ENCODE results near the gene GSK3B. TPM values are rescaled to one million over a fixed set of nuclear protein-coding genes. Genes with fewer than 3 reads are reported as not detected.

The GSK3B gene
- total RNA-seq (2022; extraction: Qiagen RNA extraction), result 22.3 to 26.4 TPM (median 24.6 TPM) in 5 replicates

GRCh38 chr3:120093911-120094775 lies at the start of gene GSK3B:
Gene GSK3B (minus strand): TSS chr3:120094447. CDS start chr3:120093434, 1,013 bp downstream.

GRCh38 chr3:119781330-119782198 lies 312.7 kb downstream of the GSK3B start, which contains the start of gene NR1I2:
Gene NR1I2 (plus strand): TSS chr3:119782101.

Other genes with a start within 250 kb of the GSK3B start
- gene GPR156, start 190.8 kb upstream of the GSK3B start, total RNA-seq (2022; extraction: Qiagen RNA extraction), result 0.30 to 0.39 TPM (median 0.33 TPM) in 5 replicates